Ascending aorta (tissue), 2 donors: ENCODE measurements around the gene KIF18B. TPM values are rescaled to one million over a fixed set of nuclear protein-coding genes. Genes with fewer than 3 reads are reported as not detected.
A peak's percentile ranks its signal among the peaks of the same experiment; 100 is the strongest.

Source experiments
- DNase-seq, 2 donors: peaks; one replicate each; pipeline ENCODE4 v3.0.0-alpha.2; 2019; ENCODE audit warnings: low spot score in 2 of 2
- H3K27ac ChIP-seq, 2 donors: fragments of 200-600 bp; sonication (generic); one replicate each; pipeline ENCODE4 v1.5.1; 2016 to 2017; ENCODE audit warnings: mild to moderate bottlenecking in 1 of 2
- H3K27me3 ChIP-seq: fragments of 200-600 bp; sonication (generic); one replicate; pipeline ENCODE4 v1.5.1; 2017
- H3K36me3 ChIP-seq, 2 donors: fragments of 200-600 bp; sonication (generic); one replicate each; pipeline ENCODE4 v1.5.1; 2016
- H3K4me1 ChIP-seq, 2 donors: fragments of 200-600 bp; sonication (generic); one replicate each; pipeline ENCODE4 v1.5.1; 2016 to 2017; ENCODE audit warnings: mild to moderate bottlenecking in 1 of 2
- H3K4me3 ChIP-seq, 2 donors: fragments of 200-600 bp; sonication (generic); one replicate each; pipeline ENCODE4 v1.5.1; 2016 to 2017; ENCODE audit warnings: mild to moderate bottlenecking in 1 of 2
- H3K9me3 ChIP-seq, 2 donors: fragments of 200-600 bp; sonication (generic); one replicate each; pipeline ENCODE4 v1.5.1; 2016
- intact Hi-C: fragments of 100-400 bp; cut with DNase I; formaldehyde crosslinking; loops from one replicate; pipeline ENCODE4 v1.15.1; 2023
- total RNA-seq: library from RNA; depleted of rRNA; stranded (reverse); fragments of >200 nt; gene quantifications from one replicate; pipeline ENCODE4 v1.1.0, GENCODE V29; 2016
- TF ChIP-seq, protein P1 (sequence below), 3 experiments: fragments of 200-600 bp in 2 of 3; fragments of 450-650 bp in 1 of 3; sonication (generic) in 2 of 3; IDR thresholded peaks; one replicate each; pipeline ENCODE4 v1.5.1; 2016 to 2019; ENCODE audit warnings: antibody characterized with exemption in 3 of 3, mild to moderate bottlenecking in 1 of 3, moderate library complexity in 1 of 3

The KIF18B gene
- total RNA-seq, 1 donor from 2014 or later, result not detected

DNA sequence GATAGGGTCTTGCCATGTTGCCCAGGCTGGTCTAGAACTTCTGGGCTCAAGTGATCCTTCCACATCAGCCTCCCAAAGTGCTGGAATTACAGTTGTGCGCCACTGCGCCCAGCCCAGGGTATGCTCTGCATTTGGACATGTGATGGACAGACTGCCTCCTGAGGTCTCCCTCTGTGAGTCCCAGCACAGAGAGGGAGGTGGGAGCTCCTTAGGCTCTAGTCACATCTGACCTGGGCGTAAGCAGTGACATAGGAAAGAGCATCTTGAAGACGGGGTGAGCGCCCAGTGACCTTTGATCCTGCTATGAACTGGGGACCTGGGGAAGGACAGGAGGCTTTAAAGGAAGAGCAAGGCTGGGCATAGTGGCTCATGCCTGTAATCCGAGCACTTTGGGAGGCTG is 30.1 kb downstream of the KIF18B start:
- Histone ChIP-seq H3K4me1 (peaks cover 12 to 26% of the 10 kb centered on the region in 2 donors), H3K4me3 (no peak overlapping the region), H3K36me3 (no peaks in the 10 kb centered on the region), H3K27ac (peak overlapping the region; percentile 38 to 60), H3K9me3 (no peaks in the 10 kb centered on the region), H3K27me3 (no peaks in the 10 kb centered on the region)
- intact Hi-C loops, result loop anchor here (5.0 kb wide), 1 partner anchor 280 kb away; no protein-coding TSS in a partner anchor
- TF ChIP-seq, protein P1, sequence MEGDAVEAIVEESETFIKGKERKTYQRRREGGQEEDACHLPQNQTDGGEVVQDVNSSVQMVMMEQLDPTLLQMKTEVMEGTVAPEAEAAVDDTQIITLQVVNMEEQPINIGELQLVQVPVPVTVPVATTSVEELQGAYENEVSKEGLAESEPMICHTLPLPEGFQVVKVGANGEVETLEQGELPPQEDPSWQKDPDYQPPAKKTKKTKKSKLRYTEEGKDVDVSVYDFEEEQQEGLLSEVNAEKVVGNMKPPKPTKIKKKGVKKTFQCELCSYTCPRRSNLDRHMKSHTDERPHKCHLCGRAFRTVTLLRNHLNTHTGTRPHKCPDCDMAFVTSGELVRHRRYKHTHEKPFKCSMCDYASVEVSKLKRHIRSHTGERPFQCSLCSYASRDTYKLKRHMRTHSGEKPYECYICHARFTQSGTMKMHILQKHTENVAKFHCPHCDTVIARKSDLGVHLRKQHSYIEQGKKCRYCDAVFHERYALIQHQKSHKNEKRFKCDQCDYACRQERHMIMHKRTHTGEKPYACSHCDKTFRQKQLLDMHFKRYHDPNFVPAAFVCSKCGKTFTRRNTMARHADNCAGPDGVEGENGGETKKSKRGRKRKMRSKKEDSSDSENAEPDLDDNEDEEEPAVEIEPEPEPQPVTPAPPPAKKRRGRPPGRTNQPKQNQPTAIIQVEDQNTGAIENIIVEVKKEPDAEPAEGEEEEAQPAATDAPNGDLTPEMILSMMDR (IDR thresholded peaks at IDR 0.05), result no peak
- DNase-seq, result no peak

DNA sequence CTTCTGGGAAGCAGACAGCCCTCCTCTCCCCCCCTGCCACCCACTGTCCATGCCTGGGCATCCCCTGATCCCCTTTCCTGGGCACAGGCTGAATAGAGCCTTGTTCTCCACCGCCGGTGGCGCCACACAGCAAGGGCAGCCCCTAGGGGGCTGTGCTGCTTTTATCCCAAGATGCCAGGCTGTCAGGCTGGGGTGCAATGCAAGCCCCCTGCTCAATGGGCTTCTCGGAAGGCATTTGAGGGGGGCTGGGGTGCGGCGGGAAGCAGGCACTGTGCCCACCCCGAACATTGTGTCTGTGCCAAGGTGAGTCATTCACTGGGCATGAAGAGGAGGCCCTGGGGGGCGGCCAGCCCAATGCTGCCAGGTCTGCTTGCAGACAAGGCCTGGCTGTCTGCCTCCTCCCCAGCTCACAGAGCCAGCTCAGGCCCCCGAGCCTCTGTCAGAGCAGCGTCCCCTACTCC is 30.8 kb downstream of the KIF18B start:
- Histone ChIP-seq H3K4me3 (no peak overlapping the region), H3K27me3 (no peaks in the 10 kb centered on the region), H3K36me3 (no peaks in the 10 kb centered on the region), H3K27ac (peak overlapping the region; percentile 64 to 81), H3K9me3 (no peaks in the 10 kb centered on the region), H3K4me1 (peaks cover 12 to 26% of the 10 kb centered on the region in 2 donors)
- intact Hi-C loops, result loop anchor here (5.0 kb wide), 1 partner anchor 280 kb away; no protein-coding TSS in a partner anchor
- DNase-seq, result peak in 1 of 2 donors; percentile 87
- TF ChIP-seq, protein P1 (IDR thresholded peaks at IDR 0.05), result no peak

DNA sequence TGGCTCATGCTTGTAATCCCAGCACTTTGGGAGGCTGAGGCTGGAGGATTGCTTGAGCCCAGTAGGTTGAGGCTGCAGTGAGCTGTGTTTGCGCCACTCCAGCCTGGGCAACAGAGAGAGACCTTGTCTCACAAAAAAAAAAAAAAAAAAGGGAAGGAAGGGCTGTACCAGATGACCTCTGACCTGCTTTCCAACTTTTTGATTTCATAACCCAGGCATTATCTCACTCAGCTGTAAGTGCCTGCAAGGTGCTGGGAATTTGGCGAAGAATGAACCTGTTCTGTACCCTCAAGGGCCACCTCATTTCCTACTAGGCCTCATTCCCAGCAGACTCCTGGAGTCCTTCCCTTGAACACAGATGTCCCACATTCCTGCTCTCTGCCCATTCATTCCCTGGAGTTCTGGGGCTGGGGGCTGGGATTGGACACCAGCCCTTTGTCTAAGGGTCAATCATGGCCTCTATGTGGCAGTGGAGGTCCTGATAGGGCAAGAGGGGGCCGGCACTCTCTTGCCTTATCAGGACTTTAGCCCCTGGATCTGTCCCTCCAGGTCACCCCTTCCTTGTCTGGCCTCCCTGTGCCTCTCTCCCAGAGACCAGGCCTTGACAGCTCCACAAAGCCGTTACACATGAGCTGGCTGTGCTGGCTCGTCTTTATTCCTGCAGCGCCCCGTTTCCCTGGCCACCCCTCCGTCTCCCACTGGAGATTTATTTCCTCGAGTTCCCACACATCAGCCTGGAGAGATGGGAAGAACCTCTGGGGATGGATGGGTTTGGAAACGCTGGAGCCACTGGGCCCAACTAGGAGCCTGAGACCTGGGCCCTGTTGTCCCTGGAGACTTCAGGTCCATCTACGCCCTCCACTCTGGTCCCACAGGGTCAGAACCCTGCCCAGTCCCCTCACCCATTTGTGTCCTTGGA is 31.5 kb downstream of the KIF18B start:
- Histone ChIP-seq H3K4me1 (peaks cover 12 to 29% of the 10 kb centered on the region in 2 donors), H3K4me3 (no peak overlapping the region), H3K36me3 (no peaks in the 10 kb centered on the region), H3K27ac (peak overlapping the region; percentile 64 to 81), H3K9me3 (no peaks in the 10 kb centered on the region), H3K27me3 (no peaks in the 10 kb centered on the region)
- intact Hi-C loops, result loop anchor here (5.0 kb wide), 1 partner anchor 281 kb away; no protein-coding TSS in a partner anchor
- no peak for DNase-seq
- TF ChIP-seq, protein P1 (IDR thresholded peaks at IDR 0.05), result no peak

GRCh38 chr17:44915321-44915726 is 32.2 kb downstream of the KIF18B start, which contains the start of gene GFAP:
GFAP (minus strand) TSS chr17:44915500; CDS start chr17:44915486, 14 bp downstream.
- intact Hi-C loops, result loop anchor here (5.0 kb wide), 1 partner anchor 282 kb away; no protein-coding TSS in a partner anchor
- H3K27me3 ChIP-seq, result no peaks in the 10 kb centered on the region
- peak within 1 kb of the TSS in 1 of 2 donors; percentile 34 for H3K4me3 ChIP-seq
- TF ChIP-seq, protein P1 (IDR thresholded peaks at IDR 0.05), result no peak
- no peaks in the 10 kb centered on the region for H3K36me3 ChIP-seq
- DNase-seq, result no peak
- peak within 1 kb of the TSS; percentile 64 to 81 for H3K27ac ChIP-seq
- no peaks in the 10 kb centered on the region for H3K9me3 ChIP-seq
- peaks cover 12 to 29% of the 10 kb centered on the region in 2 donors for H3K4me1 ChIP-seq

DNA sequence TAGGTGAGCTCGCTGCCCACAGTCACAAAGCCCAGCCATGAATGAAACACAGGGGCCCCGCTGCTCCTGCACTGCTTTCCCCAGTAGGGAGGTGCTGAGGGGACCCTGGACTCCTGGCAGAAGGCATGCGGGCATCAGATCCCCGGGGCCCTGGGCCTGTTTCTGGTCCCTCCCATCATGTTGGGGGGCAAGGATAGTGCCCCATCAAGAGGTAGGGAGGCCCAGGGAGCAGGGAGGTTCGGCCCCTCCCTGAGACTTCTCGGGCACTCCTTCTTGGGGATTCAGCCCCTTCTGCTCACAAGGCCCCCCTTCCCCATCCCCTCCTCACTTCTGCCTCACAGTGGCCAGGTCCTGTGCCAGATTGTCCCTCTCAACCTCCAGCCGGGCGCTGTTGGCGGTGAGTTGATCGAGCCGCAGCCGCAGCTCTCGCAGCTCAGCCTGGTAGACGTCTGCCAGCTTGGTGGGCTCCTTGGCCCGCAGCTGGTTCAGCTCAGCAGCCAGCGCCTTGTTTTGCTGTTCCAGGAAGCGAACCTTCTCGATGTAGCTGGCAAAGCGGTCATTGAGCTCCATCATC is 32.8 kb downstream of the KIF18B start:
- H3K4me3 ChIP-seq, result peak overlapping the region in 1 of 2 donors; percentile 34
- TF ChIP-seq, protein P1 (IDR thresholded peaks at IDR 0.05), result no peak
- H3K4me1 ChIP-seq, result peaks cover 12 to 29% of the 10 kb centered on the region in 2 donors
- DNase-seq, result no peak
- no peaks in the 10 kb centered on the region for H3K36me3 ChIP-seq
- no peaks in the 10 kb centered on the region for H3K9me3 ChIP-seq
- H3K27me3 ChIP-seq, result no peaks in the 10 kb centered on the region
- intact Hi-C loops, result loop anchor here (5.0 kb wide), 1 partner anchor 283 kb away; no protein-coding TSS in a partner anchor
- peak overlapping the region in 1 of 2 donors; percentile 47 for H3K27ac ChIP-seq
